ENCODE results near the gene B3GNT5. TPM values are rescaled to one million over a fixed set of nuclear protein-coding genes. Genes with fewer than 3 reads are reported as not detected.
A peak's percentile ranks its signal among the peaks of the same experiment; 100 is the strongest.

B3GNT5 gene
- total RNA-seq, 1 experiment from 2014 or later: 7.7 TPM

- TF ChIP-seq STAT6 (CRISPR knock-in tag; conservative IDR thresholded peaks at IDR 0.05; ENCODE audit: low read depth) (no peak), PREB (CRISPR knock-in tag; IDR thresholded peaks at IDR 0.05; ENCODE audit: borderline replicate concordance) (no peak), GRHL2 (CRISPR knock-in tag; IDR thresholded peaks at IDR 0.05; ENCODE audit: insufficient replicate concordance, severe bottlenecking) (no peak)
Observed at GRCh38 chr3:183267140-183267539, 14.1 kb downstream of the B3GNT5 start (continued).

GRCh38 chr3:183268366-183268765 is 15.3 kb downstream of the B3GNT5 start:
- ChIA-PET CTCF (interaction anchor here (0.7 kb wide), 1 partner anchor 328 kb away, joined by 3 read pairs; no protein-coding TSS in a partner anchor), POLR2A (no interaction called here)
- no peak for ATAC-seq
- H3K4me3 Mint-ChIP-seq: peak overlapping the region; percentile 7; the same call in 1 of the 2 replicates
- H3K27ac Mint-ChIP-seq: peak overlapping the region; percentile 17; the same call in 1 of the 2 replicates
- H3K9me3 Mint-ChIP-seq: no peaks in the 10 kb centered on the region
- no peak for DNase-seq (ENCODE audit: low spot score)
- H3K27me3 Mint-ChIP-seq (ENCODE audit: low read depth): no peaks in the 10 kb centered on the region
- peaks cover 26% of the 10 kb centered on the region for H3K4me1 Mint-ChIP-seq
- peaks cover 5% of the 10 kb centered on the region for H3K36me3 Mint-ChIP-seq
- no peak for TF ChIP-seq FOXK1 (CRISPR knock-in tag; IDR thresholded peaks at IDR 0.05)
- no peak for TF ChIP-seq SMAD4 (CRISPR knock-in tag; IDR thresholded peaks at IDR 0.05)
- TF ChIP-seq ZNF121 (CRISPR knock-in tag; IDR thresholded peaks at IDR 0.05): no peak
- TF ChIP-seq TCF7 (CRISPR knock-in tag; IDR thresholded peaks at IDR 0.05; ENCODE audit: low read depth): no peak
- no peak for TF ChIP-seq IRF1 (CRISPR knock-in tag; IDR thresholded peaks at IDR 0.05)
- TF ChIP-seq MAX (CRISPR knock-in tag; IDR thresholded peaks at IDR 0.05): no peak
- no peak for TF ChIP-seq ZMAT4 (CRISPR knock-in tag; IDR thresholded peaks at IDR 0.05)
- no peak for TF ChIP-seq AFF4 (CRISPR knock-in tag; IDR thresholded peaks at IDR 0.05; ENCODE audit: borderline replicate concordance)
- TF ChIP-seq TEAD4 (CRISPR knock-in tag; IDR thresholded peaks at IDR 0.05): no peak
- TF ChIP-seq FOXP1 (CRISPR knock-in tag; IDR thresholded peaks at IDR 0.05; ENCODE audit: borderline replicate concordance): no peak
- no peak for TF ChIP-seq PRRX2 (CRISPR knock-in tag; IDR thresholded peaks at IDR 0.05)
- TF ChIP-seq ZNF281 (CRISPR knock-in tag; IDR thresholded peaks at IDR 0.05): no peak
- no peak for TF ChIP-seq CTCF (IDR thresholded peaks at IDR 0.05)
- no peak for TF ChIP-seq ZNF232 (CRISPR knock-in tag; IDR thresholded peaks at IDR 0.05)
- TF ChIP-seq NFYB (CRISPR knock-in tag; conservative IDR thresholded peaks at IDR 0.05; ENCODE audit: low read depth): no peak
- TF ChIP-seq TP53 (CRISPR knock-in tag; IDR thresholded peaks at IDR 0.05): no peak
- no peak for TF ChIP-seq IRF2 (CRISPR knock-in tag; IDR thresholded peaks at IDR 0.05; ENCODE audit: borderline replicate concordance, low read depth)
- TF ChIP-seq ELF4 (CRISPR knock-in tag; IDR thresholded peaks at IDR 0.05; ENCODE audit: low read depth): no peak
- TF ChIP-seq ZNF219 (CRISPR knock-in tag; IDR thresholded peaks at IDR 0.05; ENCODE audit: borderline replicate concordance): no peak
